ENCODE measurements around the gene OR6K3. TPM values are rescaled to one million over a fixed set of nuclear protein-coding genes. Genes with fewer than 3 reads are reported as not detected.
"Not testable (repeated sequence)": the region's sequence is repeated elsewhere in the genome, so short reads cannot be mapped to it uniquely, and the experiment has no call there.

The OR6K3 gene
- total RNA-seq, 2 donors from 2014 or later = not detected

GRCh38 chr1:158706096-158706495 is 14.4 kb downstream of the OR6K3 start:
- H3K36me3 Mint-ChIP-seq = no peaks in the 10 kb centered on the region
- no peak for DNase-seq (ENCODE audit: low spot score)
- H3K9me3 Mint-ChIP-seq = no peaks in the 10 kb centered on the region
- ATAC-seq = no peak
- no peak overlapping the region for H3K27ac Mint-ChIP-seq
- H3K4me3 Mint-ChIP-seq = no peak overlapping the region
- no peaks in the 10 kb centered on the region for H3K4me1 Mint-ChIP-seq (ENCODE audit: low read depth in 2 of 2)
- peaks cover 5 to 9% of the 10 kb centered on the region in 2 donors for H3K27me3 Mint-ChIP-seq

- H3K4me3 Mint-ChIP-seq = no peak within 1 kb of the TSS
- DNase-seq (ENCODE audit: low spot score) (no peak), ATAC-seq (no peak)
- no peaks in the 10 kb centered on the region for H3K4me1 Mint-ChIP-seq (ENCODE audit: low read depth in 2 of 2)
- H3K27ac Mint-ChIP-seq = no peak within 1 kb of the TSS
- H3K27me3 Mint-ChIP-seq = peaks cover 19 to 32% of the 10 kb centered on the region in 2 donors
- H3K9me3 Mint-ChIP-seq = no peaks in the 10 kb centered on the region
- H3K36me3 Mint-ChIP-seq = no peaks in the 10 kb centered on the region
Measured at GRCh38 chr1:158700552-158700951, 20.0 kb downstream of the OR6K3 start, which contains the start of gene OR6K2. Gene OR6K2 (minus strand): TSS chr1:158700652. CDS start chr1:158700652, 0 bp downstream.

GRCh38 chr1:158694596-158694995 is 25.9 kb downstream of the OR6K3 start:
- DNase-seq (ENCODE audit: low spot score) (no peak), ATAC-seq (no peak)
- H3K9me3 Mint-ChIP-seq = no peaks in the 10 kb centered on the region
- H3K27ac Mint-ChIP-seq = no peak overlapping the region
- H3K36me3 Mint-ChIP-seq = no peaks in the 10 kb centered on the region
- no peak overlapping the region for H3K4me3 Mint-ChIP-seq
- H3K4me1 Mint-ChIP-seq (ENCODE audit: low read depth in 2 of 2) = no peaks in the 10 kb centered on the region
- peaks cover 24% of the 10 kb centered on the region in 2 donors for H3K27me3 Mint-ChIP-seq

GRCh38 chr1:158692356-158692755 is 28.2 kb downstream of the OR6K3 start:
- Mint-ChIP-seq H3K9me3 (no peaks in the 10 kb centered on the region), H3K4me1 (ENCODE audit: low read depth in 2 of 2) (no peaks in the 10 kb centered on the region), H3K27me3 (peaks cover 10 to 23% of the 10 kb centered on the region in 2 donors)

GRCh38 chr1:158691907-158692306 is 28.6 kb downstream of the OR6K3 start:
- H3K27ac Mint-ChIP-seq = no peak overlapping the region
- no peaks in the 10 kb centered on the region for H3K36me3 Mint-ChIP-seq
- DNase-seq (ENCODE audit: low spot score) (no peak), ATAC-seq (no peak)
- H3K9me3 Mint-ChIP-seq = no peaks in the 10 kb centered on the region
- peaks cover 10 to 23% of the 10 kb centered on the region in 2 donors for H3K27me3 Mint-ChIP-seq
- H3K4me1 Mint-ChIP-seq (ENCODE audit: low read depth in 2 of 2) = no peaks in the 10 kb centered on the region
- no peak overlapping the region for H3K4me3 Mint-ChIP-seq

More at GRCh38 chr1:158692356-158692755, 28.2 kb downstream of the OR6K3 start:
- no peak for DNase-seq (ENCODE audit: low spot score)
- no peak overlapping the region for H3K27ac Mint-ChIP-seq
- no peak overlapping the region for H3K4me3 Mint-ChIP-seq
- H3K36me3 Mint-ChIP-seq = no peaks in the 10 kb centered on the region
- no peak for ATAC-seq

- not testable (repeated sequence) for ATAC-seq; DNase-seq (ENCODE audit: low spot score); H3K36me3 Mint-ChIP-seq; H3K4me1 Mint-ChIP-seq (ENCODE audit: low read depth in 2 of 2); H3K27ac Mint-ChIP-seq; H3K9me3 Mint-ChIP-seq; H3K4me3 Mint-ChIP-seq
- H3K27me3 Mint-ChIP-seq = peaks cover 10 to 26% of the 10 kb centered on the region in 2 donors
Measured at GRCh38 chr1:158691149-158691548, 29.4 kb downstream of the OR6K3 start.

- ATAC-seq (no peak), DNase-seq (ENCODE audit: low spot score) (no peak)
- no peaks in the 10 kb centered on the region for H3K36me3 Mint-ChIP-seq
- H3K27me3 Mint-ChIP-seq = peaks cover 11 to 21% of the 10 kb centered on the region in 2 donors
- H3K27ac Mint-ChIP-seq = no peak overlapping the region
- H3K4me1 Mint-ChIP-seq (ENCODE audit: low read depth in 2 of 2) = no peaks in the 10 kb centered on the region
- H3K4me3 Mint-ChIP-seq = no peak overlapping the region
- no peaks in the 10 kb centered on the region for H3K9me3 Mint-ChIP-seq
Measured at GRCh38 chr1:158689875-158690274, 30.6 kb downstream of the OR6K3 start.

GRCh38 chr1:158689110-158689509 is 31.4 kb downstream of the OR6K3 start:
- no peak overlapping the region for H3K27ac Mint-ChIP-seq
- DNase-seq (ENCODE audit: low spot score) (no peak), ATAC-seq (no peak)
- H3K4me1 Mint-ChIP-seq (ENCODE audit: low read depth in 2 of 2) = no peaks in the 10 kb centered on the region
- no peaks in the 10 kb centered on the region for H3K36me3 Mint-ChIP-seq
- H3K4me3 Mint-ChIP-seq = no peak overlapping the region
- H3K27me3 Mint-ChIP-seq = peaks cover 10 to 20% of the 10 kb centered on the region in 2 donors
- no peaks in the 10 kb centered on the region for H3K9me3 Mint-ChIP-seq

GRCh38 chr1:158688343-158688742 is 32.2 kb downstream of the OR6K3 start:
- H3K36me3 Mint-ChIP-seq; ATAC-seq; DNase-seq (ENCODE audit: low spot score); H3K27ac Mint-ChIP-seq; H3K9me3 Mint-ChIP-seq; H3K4me1 Mint-ChIP-seq (ENCODE audit: low read depth in 2 of 2); H3K4me3 Mint-ChIP-seq: not testable (repeated sequence)
- H3K27me3 Mint-ChIP-seq = peaks cover 10 to 20% of the 10 kb centered on the region in 2 donors

- Mint-ChIP-seq H3K36me3 (no peaks in the 10 kb centered on the region), H3K4me1 (ENCODE audit: low read depth in 2 of 2) (no peaks in the 10 kb centered on the region), H3K27ac (no peak overlapping the region), H3K27me3 (peaks cover 10 to 24% of the 10 kb centered on the region in 2 donors), H3K9me3 (no peaks in the 10 kb centered on the region), H3K4me3 (no peak overlapping the region)
- no peak for DNase-seq (ENCODE audit: low spot score)
- no peak for ATAC-seq
Measured at GRCh38 chr1:158687037-158687436, 33.5 kb downstream of the OR6K3 start.

- no peaks in the 10 kb centered on the region for H3K36me3 Mint-ChIP-seq
- no peak within 1 kb of the TSS for H3K27ac Mint-ChIP-seq
- H3K4me3 Mint-ChIP-seq = no peak within 1 kb of the TSS
- peaks cover 16 to 27% of the 10 kb centered on the region in 2 donors for H3K27me3 Mint-ChIP-seq
- H3K4me1 Mint-ChIP-seq (ENCODE audit: low read depth in 2 of 2) = no peaks in the 10 kb centered on the region
- DNase-seq (ENCODE audit: low spot score) (no peak), ATAC-seq (no peak)
- H3K9me3 Mint-ChIP-seq = no peaks in the 10 kb centered on the region
Measured at GRCh38 chr1:158686111-158687009, 34.2 kb downstream of the OR6K3 start, which contains the start of gene SPTA1. Gene SPTA1 (minus strand): TSS chr1:158686715. CDS start chr1:158686517, 198 bp downstream.

- no peak for DNase-seq (ENCODE audit: low spot score)
- H3K27me3 Mint-ChIP-seq = peaks cover 17 to 26% of the 10 kb centered on the region in 2 donors
- no peaks in the 10 kb centered on the region for H3K9me3 Mint-ChIP-seq
- H3K4me1 Mint-ChIP-seq (ENCODE audit: low read depth in 2 of 2) = no peaks in the 10 kb centered on the region
- H3K4me3 Mint-ChIP-seq = no peak overlapping the region
- no peaks in the 10 kb centered on the region for H3K36me3 Mint-ChIP-seq
- ATAC-seq = no peak
- no peak overlapping the region for H3K27ac Mint-ChIP-seq
Measured at GRCh38 chr1:158685085-158685484, 35.4 kb downstream of the OR6K3 start.

- ATAC-seq = no peak
- no peaks in the 10 kb centered on the region for H3K4me1 Mint-ChIP-seq (ENCODE audit: low read depth in 2 of 2)
- H3K9me3 Mint-ChIP-seq = no peaks in the 10 kb centered on the region
Measured at GRCh38 chr1:158681606-158682005, 38.9 kb downstream of the OR6K3 start.

GRCh38 chr1:158679289-158679688 is 41.2 kb downstream of the OR6K3 start:
- no peak for DNase-seq (ENCODE audit: low spot score)
- H3K36me3 Mint-ChIP-seq = no peaks in the 10 kb centered on the region
- ATAC-seq = no peak
- H3K27me3 Mint-ChIP-seq = peaks cover 6 to 12% of the 10 kb centered on the region in 2 donors
- no peak overlapping the region for H3K27ac Mint-ChIP-seq
- H3K4me3 Mint-ChIP-seq = no peak overlapping the region
- no peaks in the 10 kb centered on the region for H3K9me3 Mint-ChIP-seq
- H3K4me1 Mint-ChIP-seq (ENCODE audit: low read depth in 2 of 2) = peaks cover 3 to 5% of the 10 kb centered on the region in 2 donors

More at GRCh38 chr1:158681606-158682005, 38.9 kb downstream of the OR6K3 start:
- DNase-seq (ENCODE audit: low spot score) = no peak
- Mint-ChIP-seq H3K36me3 (no peaks in the 10 kb centered on the region), H3K27ac (no peak overlapping the region), H3K4me3 (no peak overlapping the region), H3K27me3 (peaks cover 17 to 19% of the 10 kb centered on the region in 2 donors)
